Colonic mucosa (tissue), 4 donors: Measurements from ENCODE around the gene TMEM131. TPM values are rescaled to one million over a fixed set of nuclear protein-coding genes. Genes with fewer than 3 reads are reported as not detected.

Source experiments
- DNase-seq: peaks from one replicate; pipeline ENCODE4 v3.0.0-alpha.2; 2020
- H3K27ac ChIP-seq: fragments of 200-600 bp; one replicate; pipeline ENCODE4 v1.8.0; 2021
- H3K27me3 ChIP-seq: fragments of 200-600 bp; one replicate; pipeline ENCODE4 v1.8.0; 2021
- H3K36me3 ChIP-seq: fragments of 200-600 bp; one replicate; pipeline ENCODE4 v1.8.0; 2021
- H3K4me1 ChIP-seq: fragments of 200-600 bp; one replicate; pipeline ENCODE4 v1.8.0; 2021; ENCODE audit warnings: mild to moderate bottlenecking
- H3K4me3 ChIP-seq: fragments of 200-600 bp; one replicate; pipeline ENCODE4 v1.8.0; 2021
- H3K9ac ChIP-seq, 2 donors: one replicate each; pipeline ENCODE4 v1.7.0; 2013; ENCODE audit warnings: control low read depth in 2 of 2, low read depth in 2 of 2, low read length in 2 of 2
- H3K9me3 ChIP-seq: fragments of 200-600 bp; one replicate; pipeline ENCODE4 v1.8.0; 2021
- intact Hi-C: fragments of 100-400 bp; cut with DNase I; formaldehyde crosslinking; loops from one replicate; pipeline ENCODE4 v1.14.1; 2022
- total RNA-seq, 2 donors: library from RNA; stranded (reverse); fragmentation: NEBNext Ultra II Directional in 1 of 2; extraction: Animal tissue kit (Norgen Biotek cat#: 25700) in 1 of 2; gene quantifications; one replicate each; pipeline ENCODE4 v1.2.1, GENCODE V29; 2021
- TF ChIP-seq, protein P1 (sequence below): fragments of 200-600 bp; IDR thresholded peaks from one replicate; pipeline ENCODE4 v1.8.0; 2022; ENCODE audit warnings: antibody characterized with exemption, mild to moderate bottlenecking
- donor health status: healthy.
- donor health status: DM: no; HTN: no; CAD: no.
- donor health status: DM: no; HTN: no; CAD: no.

The TMEM131 gene
- total RNA-seq, 2 donors from 2014 or later: 52.4 to 60.8 TPM

DNA sequence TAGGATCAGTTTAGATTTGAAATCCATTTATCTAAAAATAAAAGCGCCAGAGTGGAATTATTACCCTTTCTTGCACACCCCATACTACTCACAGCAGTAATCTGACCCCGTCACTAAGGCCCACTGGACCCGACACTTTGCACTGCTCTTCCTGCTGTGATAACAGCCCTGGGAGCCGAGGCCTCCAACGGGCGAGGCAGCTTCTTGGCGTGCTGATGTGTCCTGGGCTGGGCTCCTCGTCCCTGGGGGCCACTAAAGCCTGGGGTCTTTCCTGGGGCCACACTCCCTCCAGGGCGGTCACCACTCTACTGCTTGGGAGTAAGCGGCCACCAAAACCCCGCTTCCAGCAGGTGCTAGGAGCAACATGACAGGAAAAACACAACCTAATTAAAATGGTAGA is 220.7 kb downstream of the TMEM131 start:
- DNase-seq: no peak
- no peak overlapping the region for H3K9ac ChIP-seq
- H3K36me3 ChIP-seq: no peaks in the 10 kb centered on the region

DNA sequence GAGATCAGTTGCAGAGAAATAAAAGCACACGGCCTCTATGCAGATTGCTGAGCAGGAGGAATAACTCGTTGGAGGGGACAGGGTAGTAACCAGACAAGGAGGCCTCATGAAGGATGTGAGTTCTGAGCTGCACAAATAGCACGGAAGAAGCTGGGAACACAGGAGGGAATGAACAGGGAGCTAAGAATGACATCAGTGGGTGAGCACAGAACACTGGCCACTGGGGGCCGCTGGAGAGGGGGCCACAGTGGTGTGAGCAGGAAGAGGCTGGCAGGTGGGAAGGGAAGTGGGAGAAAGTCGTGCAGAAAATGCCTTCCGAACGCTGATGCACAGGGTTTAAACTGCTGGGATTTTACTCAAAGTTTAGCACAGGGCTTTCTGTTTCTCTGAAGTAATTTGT is 221.3 kb downstream of the TMEM131 start:
- no peak overlapping the region for H3K4me3 ChIP-seq
- no peaks in the 10 kb centered on the region for H3K27me3 ChIP-seq
- H3K27ac ChIP-seq: no peak overlapping the region
- intact Hi-C loops: no loop called here
- no peak overlapping the region for H3K9ac ChIP-seq
- no peaks in the 10 kb centered on the region for H3K36me3 ChIP-seq
- no peaks in the 10 kb centered on the region for H3K9me3 ChIP-seq
- TF ChIP-seq, protein P1, sequence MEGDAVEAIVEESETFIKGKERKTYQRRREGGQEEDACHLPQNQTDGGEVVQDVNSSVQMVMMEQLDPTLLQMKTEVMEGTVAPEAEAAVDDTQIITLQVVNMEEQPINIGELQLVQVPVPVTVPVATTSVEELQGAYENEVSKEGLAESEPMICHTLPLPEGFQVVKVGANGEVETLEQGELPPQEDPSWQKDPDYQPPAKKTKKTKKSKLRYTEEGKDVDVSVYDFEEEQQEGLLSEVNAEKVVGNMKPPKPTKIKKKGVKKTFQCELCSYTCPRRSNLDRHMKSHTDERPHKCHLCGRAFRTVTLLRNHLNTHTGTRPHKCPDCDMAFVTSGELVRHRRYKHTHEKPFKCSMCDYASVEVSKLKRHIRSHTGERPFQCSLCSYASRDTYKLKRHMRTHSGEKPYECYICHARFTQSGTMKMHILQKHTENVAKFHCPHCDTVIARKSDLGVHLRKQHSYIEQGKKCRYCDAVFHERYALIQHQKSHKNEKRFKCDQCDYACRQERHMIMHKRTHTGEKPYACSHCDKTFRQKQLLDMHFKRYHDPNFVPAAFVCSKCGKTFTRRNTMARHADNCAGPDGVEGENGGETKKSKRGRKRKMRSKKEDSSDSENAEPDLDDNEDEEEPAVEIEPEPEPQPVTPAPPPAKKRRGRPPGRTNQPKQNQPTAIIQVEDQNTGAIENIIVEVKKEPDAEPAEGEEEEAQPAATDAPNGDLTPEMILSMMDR: no peak
- no peak for DNase-seq
- no peaks in the 10 kb centered on the region for H3K4me1 ChIP-seq

More for the DNA sequence above, 220.7 kb downstream of the TMEM131 start:
- intact Hi-C loops: no loop called here
- Histone ChIP-seq H3K27me3 (no peaks in the 10 kb centered on the region), H3K9me3 (no peaks in the 10 kb centered on the region), H3K27ac (no peak overlapping the region), H3K4me1 (no peaks in the 10 kb centered on the region), H3K4me3 (no peak overlapping the region)
- TF ChIP-seq, protein P1: no peak

DNA sequence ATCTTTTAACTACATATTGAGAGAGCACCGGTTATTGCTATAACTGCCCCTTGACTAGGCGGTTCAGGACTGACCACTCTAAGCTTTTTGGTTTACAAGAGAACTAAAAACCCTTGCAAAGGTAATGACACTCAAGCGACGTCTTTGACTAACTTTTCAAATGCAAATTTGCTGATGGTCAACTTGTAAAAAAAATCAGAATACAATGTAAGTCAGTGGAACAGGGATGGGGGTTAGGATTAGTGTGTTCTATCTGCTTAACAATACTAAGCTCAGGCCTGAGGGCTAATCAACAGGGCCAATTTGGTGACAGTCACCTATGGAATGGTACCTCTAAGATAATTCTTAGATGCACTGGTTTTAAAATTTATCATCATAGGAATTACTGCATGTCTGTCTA is 225.3 kb downstream of the TMEM131 start:
- intact Hi-C loops: no loop called here
- H3K4me1 ChIP-seq: no peaks in the 10 kb centered on the region
- no peak overlapping the region for H3K9ac ChIP-seq
- H3K27ac ChIP-seq: no peak overlapping the region
- H3K4me3 ChIP-seq: no peak overlapping the region
- H3K27me3 ChIP-seq: no peaks in the 10 kb centered on the region
- TF ChIP-seq, protein P1: no peak
- no peak for DNase-seq
- peaks cover 10% of the 10 kb centered on the region for H3K36me3 ChIP-seq
- H3K9me3 ChIP-seq: no peaks in the 10 kb centered on the region

DNA sequence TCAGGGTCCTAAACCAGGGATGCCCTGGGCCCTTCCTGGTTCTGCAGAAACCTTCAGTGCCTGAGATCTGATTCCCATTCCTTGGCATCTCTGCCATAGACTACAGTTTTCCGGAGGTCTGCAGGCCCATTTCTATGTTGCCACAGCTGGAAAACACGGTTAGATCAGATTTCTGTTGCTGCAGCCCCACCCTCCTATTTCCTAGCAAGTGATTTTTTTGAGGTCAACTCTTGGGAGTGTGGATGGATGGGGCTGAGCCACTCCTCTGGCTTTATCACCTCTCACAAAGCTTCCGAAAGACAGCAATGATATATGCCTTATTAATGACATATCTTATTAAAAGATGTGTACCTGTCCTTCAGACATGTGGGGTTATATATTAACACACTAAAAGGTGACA is 226.0 kb downstream of the TMEM131 start:
- DNase-seq: no peak
- H3K4me3 ChIP-seq: no peak overlapping the region
- H3K4me1 ChIP-seq: no peaks in the 10 kb centered on the region
- no peak overlapping the region for H3K27ac ChIP-seq
- H3K36me3 ChIP-seq: peaks cover 10% of the 10 kb centered on the region
- H3K9ac ChIP-seq: no peak overlapping the region
- TF ChIP-seq, protein P1: no peak
- no peaks in the 10 kb centered on the region for H3K27me3 ChIP-seq
- intact Hi-C loops: no loop called here
- H3K9me3 ChIP-seq: no peaks in the 10 kb centered on the region

DNA sequence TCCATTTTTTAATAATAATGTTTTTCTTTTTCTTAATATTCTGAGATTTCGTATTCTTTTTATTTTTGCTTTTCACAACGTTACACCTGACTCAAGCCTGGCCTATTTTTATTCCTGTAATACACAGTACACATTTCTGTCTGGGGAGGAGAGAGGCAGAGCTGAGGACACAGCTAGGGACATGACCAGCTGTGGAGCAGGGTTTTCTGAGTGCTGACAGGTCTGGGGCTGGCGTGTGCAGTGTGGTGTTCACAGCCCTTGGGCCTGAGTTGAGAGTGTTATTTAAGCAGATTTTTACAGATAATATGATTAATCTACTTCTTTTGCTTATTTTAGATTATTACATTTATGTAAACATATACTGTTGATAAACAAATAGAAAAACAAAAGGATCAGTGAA is 226.4 kb downstream of the TMEM131 start:
- DNase-seq: no peak
- Histone ChIP-seq H3K9ac (no peak overlapping the region), H3K27me3 (no peaks in the 10 kb centered on the region), H3K4me1 (no peaks in the 10 kb centered on the region), H3K4me3 (no peak overlapping the region), H3K27ac (no peak overlapping the region), H3K9me3 (no peaks in the 10 kb centered on the region), H3K36me3 (peaks cover 10% of the 10 kb centered on the region)
- TF ChIP-seq, protein P1: no peak
- intact Hi-C loops: no loop called here

DNA sequence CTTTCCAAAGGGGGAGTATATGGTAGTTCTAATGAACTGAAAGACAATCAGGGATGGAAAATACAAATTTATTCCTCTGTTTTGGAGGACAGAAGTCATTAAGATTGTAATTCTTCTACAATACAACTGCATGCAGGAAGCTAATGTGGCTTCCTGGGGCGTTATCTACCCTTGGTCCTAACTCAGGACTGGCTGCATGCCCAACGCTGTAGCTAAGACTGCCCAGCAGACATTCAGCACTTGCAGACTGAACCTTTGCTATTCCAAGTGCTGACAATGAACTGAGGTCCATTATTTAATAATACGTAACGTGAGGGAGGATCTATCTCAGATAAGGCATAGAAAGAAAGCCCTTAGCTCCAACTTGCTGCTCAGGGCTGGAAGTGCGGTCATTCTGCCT is 229.2 kb downstream of the TMEM131 start:
- intact Hi-C loops: no loop called here

More for the DNA sequence above, 229.2 kb downstream of the TMEM131 start:
- Histone ChIP-seq H3K4me3 (no peak overlapping the region), H3K27me3 (no peaks in the 10 kb centered on the region), H3K27ac (no peak overlapping the region), H3K9me3 (no peaks in the 10 kb centered on the region), H3K4me1 (no peaks in the 10 kb centered on the region), H3K36me3 (peaks cover 10% of the 10 kb centered on the region), H3K9ac (no peak overlapping the region)
- no peak for DNase-seq
- TF ChIP-seq, protein P1: no peak
